K562 (cell line): Measurements from ENCODE around the gene WWP2.
"Not testable (repeated sequence)": the region's sequence is repeated elsewhere in the genome, so short reads cannot be mapped to it uniquely, and the experiment has no call there.

Experiments
- C11orf30 ChIP-seq: fragments of 450-650 bp; IDR thresholded peaks from 2 replicates; pipeline ENCODE4 v1.6.1; 2016; ENCODE audit warnings: low read depth, mild to moderate bottlenecking
- CTCF ChIP-seq, 3 experiments: IDR thresholded peaks in 2 of 3; conservative IDR thresholded peaks in 1 of 3; 2 replicates each; pipeline ENCODE4 v1.5.1; 2011 to 2012; ENCODE audit warnings: low read length in 3 of 3, mild to moderate bottlenecking in 3 of 3, control low read depth in 2 of 3, improper control_type of control experiment in 1 of 3, inconsistent platforms in 1 of 3, low read depth in 1 of 3, mixed read lengths in 1 of 3, moderate library complexity in 1 of 3; ENCODE audit not compliant: insufficient read depth in 2 of 3
- E2F4 ChIP-seq: sonication (generic); formaldehyde crosslinking; IDR thresholded peaks from 2 replicates; pipeline ENCODE4 v1.8.0; 2022; ENCODE audit warnings: mild to moderate bottlenecking, low read depth, missing genetic modification reagents
- EZH2 ChIP-seq: IDR thresholded peaks from 2 replicates; pipeline ENCODE4 v1.6.1; 2012; ENCODE audit warnings: low read depth, mild to moderate bottlenecking, inconsistent platforms, low read length, borderline replicate concordance
- FOXK2 ChIP-seq, 2 experiments: fragments of 450-650 bp; IDR thresholded peaks in 1 of 2; conservative IDR thresholded peaks in 1 of 2; 2 replicates each; pipeline ENCODE4 v1.6.1; 2016; ENCODE audit warnings: low read depth in 2 of 2, mild to moderate bottlenecking in 1 of 2
- KLF10 ChIP-seq: fragments of 250-450 bp; sonication (Bioruptor Pico); IDR thresholded peaks from 2 replicates; pipeline ENCODE4 v1.6.1; 2021; ENCODE audit warnings: matching md5 sums
- NFE2 ChIP-seq: IDR thresholded peaks from 2 replicates; pipeline ENCODE4 v1.6.1; 2014; ENCODE audit warnings: antibody characterized with exemption, low read depth
- POLR2A ChIP-seq: fragments of 450-650 bp; conservative IDR thresholded peaks from 2 replicates; pipeline ENCODE4 v1.6.1; 2016
- RAD51 ChIP-seq: fragments of 450-650 bp; IDR thresholded peaks from 2 replicates; pipeline ENCODE4 v1.7.1; 2016; ENCODE audit warnings: low read depth, mild to moderate bottlenecking, borderline replicate concordance
- SPI1 ChIP-seq: IDR thresholded peaks from 2 replicates; pipeline ENCODE4 v1.6.1; 2011; ENCODE audit warnings: low read depth, low read length, control low read depth, borderline replicate concordance
- ZFPM2 ChIP-seq: fragments of 250-450 bp; sonication (Bioruptor Pico); IDR thresholded peaks from 2 replicates; pipeline ENCODE4 v1.5.1; 2022; ENCODE audit warnings: mild to moderate bottlenecking
- ZNF76 ChIP-seq: fragments of 250-450 bp; sonication (Bioruptor Pico); IDR thresholded peaks from 2 replicates; pipeline ENCODE4 v1.4.0; 2020; ENCODE audit warnings: mild to moderate bottlenecking, moderate library complexity, borderline replicate concordance
- TF ChIP-seq, protein P1 (sequence below), 2 experiments: fragments of 450-650 bp in 1 of 2; IDR thresholded peaks; 2 replicates each; pipeline ENCODE4 v1.6.1; 2011 to 2017; ENCODE audit warnings: low read depth in 2 of 2, antibody characterized with exemption in 1 of 2, borderline replicate concordance in 1 of 2, low read length in 1 of 2, mild to moderate bottlenecking in 1 of 2, mixed read lengths in 1 of 2; ENCODE audit not compliant: control insufficient read depth in 1 of 2

GRCh38 chr16:69963312-69963711, 201.2 kb downstream of the WWP2 start:
- TF ChIP-seq POLR2A; EZH2; FOXK2 (conservative IDR thresholded peaks at IDR 0.05 in 1 of 2, IDR thresholded peaks at IDR 0.05 in 1 of 2; ENCODE audit: low read depth in 2 of 2); ZNF76 (CRISPR knock-in tag); CTCF (IDR thresholded peaks at IDR 0.05 in 2 of 3, conservative IDR thresholded peaks at IDR 0.05 in 1 of 3; ENCODE audit: insufficient read depth in 2 of 3, low read depth in 1 of 3, low read length in 3 of 3); ZFPM2 (CRISPR knock-in tag); C11orf30; SPI1; E2F4 (CRISPR knock-in tag); KLF10; NFE2; RAD51: not testable (repeated sequence)
- TF ChIP-seq, protein P1, sequence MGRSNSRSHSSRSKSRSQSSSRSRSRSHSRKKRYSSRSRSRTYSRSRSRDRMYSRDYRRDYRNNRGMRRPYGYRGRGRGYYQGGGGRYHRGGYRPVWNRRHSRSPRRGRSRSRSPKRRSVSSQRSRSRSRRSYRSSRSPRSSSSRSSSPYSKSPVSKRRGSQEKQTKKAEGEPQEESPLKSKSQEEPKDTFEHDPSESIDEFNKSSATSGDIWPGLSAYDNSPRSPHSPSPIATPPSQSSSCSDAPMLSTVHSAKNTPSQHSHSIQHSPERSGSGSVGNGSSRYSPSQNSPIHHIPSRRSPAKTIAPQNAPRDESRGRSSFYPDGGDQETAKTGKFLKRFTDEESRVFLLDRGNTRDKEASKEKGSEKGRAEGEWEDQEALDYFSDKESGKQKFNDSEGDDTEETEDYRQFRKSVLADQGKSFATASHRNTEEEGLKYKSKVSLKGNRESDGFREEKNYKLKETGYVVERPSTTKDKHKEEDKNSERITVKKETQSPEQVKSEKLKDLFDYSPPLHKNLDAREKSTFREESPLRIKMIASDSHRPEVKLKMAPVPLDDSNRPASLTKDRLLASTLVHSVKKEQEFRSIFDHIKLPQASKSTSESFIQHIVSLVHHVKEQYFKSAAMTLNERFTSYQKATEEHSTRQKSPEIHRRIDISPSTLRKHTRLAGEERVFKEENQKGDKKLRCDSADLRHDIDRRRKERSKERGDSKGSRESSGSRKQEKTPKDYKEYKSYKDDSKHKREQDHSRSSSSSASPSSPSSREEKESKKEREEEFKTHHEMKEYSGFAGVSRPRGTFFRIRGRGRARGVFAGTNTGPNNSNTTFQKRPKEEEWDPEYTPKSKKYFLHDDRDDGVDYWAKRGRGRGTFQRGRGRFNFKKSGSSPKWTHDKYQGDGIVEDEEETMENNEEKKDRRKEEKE (IDR thresholded peaks at IDR 0.05; ENCODE audit: borderline replicate concordance in 1 of 2, control insufficient read depth in 1 of 2, low read depth in 2 of 2, low read length in 1 of 2), result not testable (repeated sequence)
